Muscle of leg (tissue), 11 donors: ENCODE results near the gene SDF4. TPM values are rescaled to one million over a fixed set of nuclear protein-coding genes. Genes with fewer than 3 reads are reported as not detected.

Experiments used
- DNase-seq: peaks from one replicate; pipeline ENCODE4 v3.0.0; 2013
- H3K27ac ChIP-seq: one replicate; pipeline ENCODE4 v1.5.1; 2013; ENCODE audit warnings: mild to moderate bottlenecking, low read length, control low read depth
- H3K27me3 ChIP-seq: one replicate; pipeline ENCODE4 v1.6.1; 2013; ENCODE audit warnings: low read length; ENCODE audit not compliant: control insufficient read depth, insufficient read depth
- H3K36me3 ChIP-seq: one replicate; pipeline ENCODE4 v1.6.1; 2013; ENCODE audit warnings: low read length; ENCODE audit not compliant: control insufficient read depth, insufficient read depth
- H3K4me1 ChIP-seq: one replicate; pipeline ENCODE4 v1.6.1; 2013; ENCODE audit warnings: low read length; ENCODE audit not compliant: control insufficient read depth, insufficient read depth
- H3K4me3 ChIP-seq: one replicate; pipeline ENCODE4 v1.5.1; 2013; ENCODE audit warnings: low read length, control low read depth
- H3K9me3 ChIP-seq: replicated peaks from 2 replicates; pipeline ENCODE4 v1.6.1; 2013; ENCODE audit warnings: low read depth, low read length; ENCODE audit not compliant: control insufficient read depth
- WGBS: methylation state at CpG from one replicate; pipeline ENCODE4 v1.1.5; 2013; ENCODE audit warnings: missing lambda C conversion rate; ENCODE audit not compliant: insufficient coverage; 5-methylcytosine and 5-hydroxymethylcytosine counted together
- polyA plus RNA-seq, 8 donors: library from polyadenylated mRNA; unstranded; fragments of 120-200 nt; gene quantifications; one replicate each; pipeline versions ENCODE4 v1.2.1 to v1.2.3, GENCODE V29; 2013; ENCODE audit warnings: inconsistent platforms in 1 of 8, low replicate concordance in 1 of 8; ENCODE audit not compliant: insufficient read length in 8 of 8, insufficient read depth in 1 of 8
- total RNA-seq: library from RNA; stranded (reverse); fragments of 120-200 nt; gene quantifications from one replicate; pipeline ENCODE4 v1.2.4, GENCODE V29; 2013

The SDF4 gene
- total and polyA plus RNA-seq, 9 donors = 57.2 to 117 (median 98.6) TPM

DNA sequence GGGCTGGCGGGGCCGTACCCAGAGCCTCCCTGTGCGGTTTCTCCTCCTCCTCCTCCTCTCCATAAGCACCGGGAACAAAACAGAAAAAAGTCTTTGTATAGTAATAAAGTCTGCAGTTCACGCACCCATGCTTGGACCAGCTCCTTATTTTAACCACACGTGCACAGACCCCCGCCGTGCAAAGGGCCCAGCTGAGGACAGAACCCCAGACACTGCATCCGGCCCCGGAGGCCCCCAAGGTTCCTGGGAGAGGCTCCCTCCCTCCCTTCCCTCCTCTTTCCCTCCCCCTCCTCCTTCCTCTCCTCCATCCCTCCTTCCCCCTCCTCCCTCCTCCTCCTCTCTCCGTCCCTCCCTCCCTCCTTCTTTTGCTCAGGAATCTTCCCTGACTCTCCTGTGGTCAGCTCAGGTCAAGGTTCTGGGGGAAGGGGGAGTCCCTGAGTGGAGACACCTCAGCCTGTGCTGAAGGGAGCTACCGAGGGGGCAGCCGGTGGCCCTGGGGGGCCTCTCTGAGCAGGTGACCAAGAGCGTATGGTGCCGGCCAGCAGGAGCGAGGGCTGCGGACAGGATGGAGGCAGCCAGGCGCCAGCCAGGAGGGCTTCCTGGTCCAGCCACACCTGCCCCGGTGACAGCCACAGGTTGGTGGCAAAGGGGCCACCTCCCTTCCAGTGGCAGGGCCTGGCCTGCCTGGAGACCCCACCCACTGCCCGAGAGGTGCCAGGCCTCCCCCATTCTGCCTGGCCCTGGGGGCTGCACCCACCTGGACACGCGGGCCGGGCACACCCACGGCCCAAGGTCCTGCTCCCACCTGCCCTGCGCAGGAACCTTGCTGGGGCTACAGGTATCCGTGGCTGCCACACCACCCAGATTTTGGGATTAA lies 61.3 kb downstream of the SDF4 start:
- DNase-seq = no peak
- Histone ChIP-seq H3K4me1 (peaks cover 21% of the 10 kb centered on the region), H3K27ac (no peak overlapping the region), H3K36me3 (no peaks in the 10 kb centered on the region), H3K9me3 (no peaks in the 10 kb centered on the region), H3K27me3 (peaks cover 75% of the 10 kb centered on the region), H3K4me3 (no peak overlapping the region)
- 62% methylated on average over 19 of the region's 26 CpGs for WGBS

DNA sequence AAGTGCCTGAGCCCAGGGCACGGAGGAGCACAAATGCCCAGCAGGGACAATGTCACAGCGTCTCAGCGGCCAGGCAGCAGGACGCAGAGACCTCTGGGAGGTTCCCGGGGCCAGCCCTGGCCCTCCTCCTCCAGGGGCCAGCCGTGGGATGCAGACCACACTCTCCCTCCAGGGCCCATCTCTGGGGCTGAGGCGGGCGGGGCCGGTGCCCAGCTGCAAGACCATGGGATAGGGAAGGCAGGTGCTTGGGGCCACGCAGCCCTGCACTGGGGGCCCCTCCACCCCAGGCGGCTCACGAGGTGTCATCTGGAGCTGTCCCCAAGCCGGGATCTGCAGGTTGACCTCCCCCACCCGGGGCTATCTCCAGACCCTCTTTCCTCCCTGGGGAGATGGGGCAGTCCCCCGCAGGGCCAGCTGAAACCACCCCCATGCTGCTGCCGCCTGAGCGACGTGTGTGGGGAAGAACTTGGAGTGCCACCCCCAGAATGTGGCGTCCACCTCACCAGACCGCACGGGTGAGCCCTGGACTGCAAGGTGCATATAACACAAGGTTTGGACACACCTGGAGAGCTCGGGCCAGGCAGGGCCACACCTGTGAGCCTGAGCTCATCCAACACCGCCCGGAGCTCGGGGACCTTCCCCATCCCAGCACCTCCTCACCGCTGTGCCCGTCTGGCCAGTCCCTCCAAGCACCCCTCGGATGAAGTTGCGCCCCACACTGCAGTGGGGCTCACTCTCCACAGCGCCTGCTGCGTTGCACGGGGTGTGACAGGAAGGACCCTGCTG lies 62.2 kb downstream of the SDF4 start:
- peaks cover 77% of the 10 kb centered on the region for H3K27me3 ChIP-seq
- 73% methylated on average over 24 of the region's 32 CpGs for WGBS

DNA sequence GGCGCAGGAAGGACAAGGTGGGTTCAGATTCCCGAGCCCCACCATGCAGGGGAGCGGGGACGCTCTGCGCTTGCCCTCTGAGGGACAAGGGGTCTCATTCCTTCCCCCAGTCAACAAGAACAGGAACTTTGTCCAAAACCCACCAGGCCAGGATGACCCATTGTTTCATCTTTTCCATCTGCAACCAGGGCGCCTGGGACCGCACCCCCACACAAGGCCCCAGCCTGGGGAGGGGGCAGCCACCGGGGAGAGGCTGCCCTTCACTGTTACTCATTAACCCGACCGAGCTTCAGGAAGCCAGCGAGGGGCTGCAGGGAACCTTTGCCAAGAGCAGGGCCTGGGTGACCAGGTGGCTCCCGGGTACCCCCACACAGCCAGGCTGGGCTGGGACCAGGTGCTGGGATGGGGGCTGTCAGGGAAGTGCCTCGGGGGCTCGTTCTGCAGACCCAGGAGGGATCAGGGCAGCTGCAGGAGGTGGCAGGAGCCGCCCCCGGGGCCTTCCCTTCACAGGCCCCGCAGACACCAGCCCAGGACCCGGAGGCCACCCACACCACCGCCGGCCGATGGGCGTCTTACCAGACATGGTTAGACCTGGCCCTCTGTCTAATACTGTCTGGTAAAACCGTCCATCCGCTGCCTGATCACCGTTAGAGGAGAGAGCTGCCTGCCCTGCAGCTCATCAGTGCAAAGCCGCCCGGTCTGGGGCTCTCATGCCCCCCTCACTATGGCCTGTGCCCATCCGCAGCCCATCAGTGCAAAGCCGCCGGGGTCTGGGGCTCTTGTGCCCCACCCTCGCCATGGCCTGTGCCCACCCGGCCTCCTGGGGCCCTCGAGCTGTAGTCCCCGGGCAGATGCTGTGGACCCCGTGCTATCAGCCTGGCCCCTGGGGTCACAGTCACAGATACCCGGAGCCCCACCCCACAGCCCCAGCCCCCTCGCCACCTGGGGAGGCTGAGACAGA lies 63.1 kb downstream of the SDF4 start:
- H3K4me3 ChIP-seq = no peak overlapping the region
- peaks cover 77% of the 10 kb centered on the region for H3K27me3 ChIP-seq
- H3K9me3 ChIP-seq = no peaks in the 10 kb centered on the region
- H3K36me3 ChIP-seq = no peaks in the 10 kb centered on the region
- WGBS = 67% methylated on average over 26 of the region's 37 CpGs
- H3K27ac ChIP-seq = no peak overlapping the region
- DNase-seq = no peak
- peaks cover 28% of the 10 kb centered on the region for H3K4me1 ChIP-seq

More for the DNA sequence above, 62.2 kb downstream of the SDF4 start:
- no peak overlapping the region for H3K27ac ChIP-seq
- no peak for DNase-seq
- no peaks in the 10 kb centered on the region for H3K36me3 ChIP-seq
- H3K4me1 ChIP-seq = peaks cover 28% of the 10 kb centered on the region
- H3K4me3 ChIP-seq = no peak overlapping the region
- no peaks in the 10 kb centered on the region for H3K9me3 ChIP-seq

DNA sequence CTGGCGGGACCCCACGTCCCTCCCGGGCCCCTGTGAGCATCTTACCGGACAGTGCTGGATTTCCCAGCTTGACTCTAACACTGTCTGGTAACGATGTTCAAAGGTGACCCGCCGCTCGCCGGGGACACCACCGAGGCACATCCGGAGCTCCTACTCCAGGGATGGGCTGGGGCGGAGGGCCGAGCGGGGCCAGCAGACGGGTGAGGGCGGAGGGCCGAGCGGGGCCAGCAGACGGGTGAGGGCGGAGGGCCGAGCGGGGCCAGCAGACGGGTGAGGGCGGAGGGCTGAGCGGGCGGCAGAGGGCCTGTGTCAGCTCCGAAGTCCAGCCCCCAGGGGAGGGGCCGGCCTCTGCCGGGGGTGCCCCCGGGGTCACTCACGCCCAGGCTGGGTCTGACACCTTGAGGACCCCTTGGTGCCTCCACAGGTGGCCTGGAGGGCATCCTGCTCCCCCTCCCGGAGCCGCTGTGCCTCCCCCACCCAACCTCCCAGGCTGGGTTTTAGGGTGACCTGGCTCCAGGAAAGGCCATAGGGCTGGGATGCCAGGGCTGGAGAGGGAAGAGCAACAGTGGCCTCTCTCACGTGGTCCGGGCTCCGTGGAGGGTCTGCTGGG lies 63.9 kb downstream of the SDF4 start:
- H3K27ac ChIP-seq = no peak overlapping the region
- 81% methylated on average over 27 of the region's 36 CpGs for WGBS
- peaks cover 22% of the 10 kb centered on the region for H3K4me1 ChIP-seq
- no peak overlapping the region for H3K4me3 ChIP-seq
- DNase-seq = no peak
- no peaks in the 10 kb centered on the region for H3K36me3 ChIP-seq
- H3K27me3 ChIP-seq = peaks cover 75% of the 10 kb centered on the region
- H3K9me3 ChIP-seq = no peaks in the 10 kb centered on the region

DNA sequence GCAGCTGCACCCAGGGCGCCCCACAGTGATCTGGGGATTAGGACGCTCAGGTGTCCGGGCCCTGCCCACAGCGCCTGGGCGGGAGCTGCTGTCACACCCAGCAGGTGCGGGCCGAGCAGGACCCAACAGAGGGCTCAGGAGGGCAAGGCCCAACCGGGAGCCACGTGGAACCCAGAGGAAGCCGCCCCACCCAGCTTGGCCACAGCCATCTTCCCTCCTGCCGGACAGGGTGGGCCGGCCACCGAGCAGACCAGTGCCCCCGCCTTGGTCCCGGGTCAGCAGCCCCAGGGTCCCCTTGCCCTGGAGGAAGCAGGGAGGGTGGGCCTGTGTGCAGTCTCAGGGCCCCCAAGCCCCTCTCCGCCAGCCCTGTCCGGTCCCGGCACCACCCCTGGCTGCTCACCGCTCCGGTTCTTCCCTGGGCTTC lies 64.4 kb downstream of the SDF4 start:
- DNase-seq = no peak
- Histone ChIP-seq H3K36me3 (no peaks in the 10 kb centered on the region), H3K27ac (no peak overlapping the region), H3K27me3 (peaks cover 75% of the 10 kb centered on the region), H3K4me1 (peaks cover 22% of the 10 kb centered on the region), H3K4me3 (no peak overlapping the region), H3K9me3 (no peaks in the 10 kb centered on the region)
- WGBS = 73% methylated on average over 17 of the region's 20 CpGs

Other genes starting within 250 kb of the SDF4 start
- 3.1 TPM for gene PERM1, start 249.9 kb downstream of the SDF4 start, total RNA-seq
- gene PERM1, start 249.9 kb downstream of the SDF4 start, polyA plus RNA-seq = 1 to 10 TPM in 7 of 8 donors, under 1 TPM in 1; 0.86 to 2.5 (median 1.8) TPM
- 39.4 TPM for gene HES4, start 231.9 kb downstream of the SDF4 start, total RNA-seq
- 10 to 100 TPM; 14.4 to 31.3 (median 19.4) TPM for gene HES4, start 231.9 kb downstream of the SDF4 start, polyA plus RNA-seq
- 18.8 TPM for gene ISG15, start 218.5 kb downstream of the SDF4 start, total RNA-seq
- 10 to 100 TPM in 5 of 8 donors, 1 to 10 TPM in 3; 8.2 to 14.3 (median 12.3) TPM for gene ISG15, start 218.5 kb downstream of the SDF4 start, polyA plus RNA-seq
- 16.0 TPM for gene AGRN, start 211.9 kb downstream of the SDF4 start, total RNA-seq
- gene AGRN, start 211.9 kb downstream of the SDF4 start, polyA plus RNA-seq = 10 to 100 TPM; 35.9 to 92.0 (median 58.4) TPM
- 0.09 TPM for gene RNF223, start 157.7 kb downstream of the SDF4 start, total RNA-seq
- under 1 TPM in 6 of 8 donors, not detected in 2; 0.08 to 0.23 (median 0.09) TPM for gene RNF223, start 157.7 kb downstream of the SDF4 start, polyA plus RNA-seq
- gene C1orf159, start 115.9 kb downstream of the SDF4 start, total RNA-seq = 4.5 TPM
- gene C1orf159, start 115.9 kb downstream of the SDF4 start, polyA plus RNA-seq = 1 to 10 TPM; 4.5 to 8.4 (median 6.7) TPM
- gene TTLL10, start 58.1 kb downstream of the SDF4 start, total RNA-seq = 0.09 TPM
- under 1 TPM in 7 of 8 donors, not detected in 1; 0.11 to 0.59 (median 0.37) TPM for gene TTLL10, start 58.1 kb downstream of the SDF4 start, polyA plus RNA-seq
- gene TNFRSF18, start 25.4 kb downstream of the SDF4 start, total RNA-seq = 2.7 TPM
- gene TNFRSF18, start 25.4 kb downstream of the SDF4 start, polyA plus RNA-seq = 1 to 10 TPM; 1.8 to 7.4 (median 3.3) TPM
- 3.2 TPM for gene TNFRSF4, start 17.8 kb downstream of the SDF4 start, total RNA-seq
- gene TNFRSF4, start 17.8 kb downstream of the SDF4 start, polyA plus RNA-seq = 1 to 10 TPM; 1.5 to 3.3 (median 2.0) TPM
- 19.2 TPM for gene B3GALT6, start 236 bp upstream of the SDF4 start, total RNA-seq
- gene B3GALT6, start 236 bp upstream of the SDF4 start, polyA plus RNA-seq = 10 to 100 TPM; 19.0 to 22.8 (median 21.4) TPM
- 8.2 TPM for gene C1QTNF12, start 14.7 kb upstream of the SDF4 start, total RNA-seq
- 1 to 10 TPM; 1.9 to 8.7 (median 4.5) TPM for gene C1QTNF12, start 14.7 kb upstream of the SDF4 start, polyA plus RNA-seq
- 29.6 TPM for gene UBE2J2, start 41.9 kb upstream of the SDF4 start, total RNA-seq
- gene UBE2J2, start 41.9 kb upstream of the SDF4 start, polyA plus RNA-seq = 10 to 100 TPM; 36.0 to 48.3 (median 41.5) TPM
- 2.9 TPM for gene SCNN1D, start 48.4 kb upstream of the SDF4 start, total RNA-seq
- gene SCNN1D, start 48.4 kb upstream of the SDF4 start, polyA plus RNA-seq = 1 to 10 TPM; 2.9 to 8.5 (median 4.8) TPM
- gene ACAP3, start 75.9 kb upstream of the SDF4 start, total RNA-seq = 29.0 TPM
- 10 to 100 TPM; 28.2 to 63.5 (median 52.3) TPM for gene ACAP3, start 75.9 kb upstream of the SDF4 start, polyA plus RNA-seq
- 7.8 TPM for gene PUSL1, start 76.6 kb upstream of the SDF4 start, total RNA-seq
- 1 to 10 TPM; 6.1 to 8.6 (median 7.2) TPM for gene PUSL1, start 76.6 kb upstream of the SDF4 start, polyA plus RNA-seq
- gene INTS11, start 92.7 kb upstream of the SDF4 start, total RNA-seq = 55.9 TPM
- 100 to 1,000 TPM in 1 of 8 donors, 10 to 100 TPM in 7; 69.3 to 100 (median 86.6) TPM for gene INTS11, start 92.7 kb upstream of the SDF4 start, polyA plus RNA-seq
- 12.5 TPM for gene CPTP, start 92.8 kb upstream of the SDF4 start, total RNA-seq
- 10 to 100 TPM; 14.7 to 19.6 (median 17.8) TPM for gene CPTP, start 92.8 kb upstream of the SDF4 start, polyA plus RNA-seq
- 2.4 TPM for gene TAS1R3, start 99.3 kb upstream of the SDF4 start, total RNA-seq
- gene TAS1R3, start 99.3 kb upstream of the SDF4 start, polyA plus RNA-seq = 1 to 10 TPM in 7 of 8 donors, under 1 TPM in 1; 0.96 to 3.8 (median 2.4) TPM
- gene DVL1, start 117.4 kb upstream of the SDF4 start, total RNA-seq = 45.8 TPM
- gene DVL1, start 117.4 kb upstream of the SDF4 start, polyA plus RNA-seq = 10 to 100 TPM; 38.2 to 50.5 (median 46.7) TPM
- gene MXRA8, start 126.6 kb upstream of the SDF4 start, total RNA-seq = 87.9 TPM
- 100 to 1,000 TPM in 1 of 8 donors, 10 to 100 TPM in 7; 56.2 to 113 (median 83.5) TPM for gene MXRA8, start 126.6 kb upstream of the SDF4 start, polyA plus RNA-seq
- gene AURKAIP1, start 143.2 kb upstream of the SDF4 start, total RNA-seq = 74.8 TPM
- gene AURKAIP1, start 143.2 kb upstream of the SDF4 start, polyA plus RNA-seq = 10 to 100 TPM; 66.7 to 93.6 (median 74.7) TPM
- 124 TPM for gene CCNL2, start 167.3 kb upstream of the SDF4 start, total RNA-seq
- gene CCNL2, start 167.3 kb upstream of the SDF4 start, polyA plus RNA-seq = 100 to 1,000 TPM; 101 to 205 (median 156) TPM
- gene MRPL20, start 175.3 kb upstream of the SDF4 start, total RNA-seq = 99.3 TPM
- gene MRPL20, start 175.3 kb upstream of the SDF4 start, polyA plus RNA-seq = 100 to 1,000 TPM in 5 of 8 donors, 10 to 100 TPM in 3; 97.9 to 121 (median 105) TPM
- gene ANKRD65, start 189.3 kb upstream of the SDF4 start, total RNA-seq = 13.9 TPM
- 10 to 100 TPM; 10.6 to 24.1 (median 16.8) TPM for gene ANKRD65, start 189.3 kb upstream of the SDF4 start, polyA plus RNA-seq
- gene VWA1, start 203.7 kb upstream of the SDF4 start, total RNA-seq = 32.9 TPM
- 10 to 100 TPM; 58.5 to 99.5 (median 68.3) TPM for gene VWA1, start 203.7 kb upstream of the SDF4 start, polyA plus RNA-seq
- 0.22 TPM for gene ATAD3C, start 217.7 kb upstream of the SDF4 start, total RNA-seq
- 1 to 10 TPM in 3 of 8 donors, under 1 TPM in 5; 0.28 to 1.2 (median 0.49) TPM for gene ATAD3C, start 217.7 kb upstream of the SDF4 start, polyA plus RNA-seq
- gene ATAD3B, start 239.8 kb upstream of the SDF4 start, total RNA-seq = 13.7 TPM
- gene ATAD3B, start 239.8 kb upstream of the SDF4 start, polyA plus RNA-seq = 10 to 100 TPM in 7 of 8 donors, 1 to 10 TPM in 1; 9.6 to 16.5 (median 14.5) TPM